Endothelial cell of umbilical vein (primary cell): Measurements from ENCODE around the gene CHST11. TPM values are rescaled to one million over a fixed set of nuclear protein-coding genes. Genes with fewer than 3 reads are reported as not detected.

Experiments
- BruUV-seq: library from RNA; stranded (reverse); fragments of 400-500 nt; replicated peaks from 2 replicates; lab custom pipeline; 2021; lab: Mats Ljungman, UMichigan
- CTCF ChIA-PET: fragments of 300-600, 350-600 bp; sonication (Branson Sonifier 250); formaldehyde crosslinking; loops from one replicate; lab custom pipeline; 2021; ENCODE audit warnings: antibody characterized with exemption, inconsistent platforms; lab: Charles Lee
- POLR2A ChIA-PET: fragments of 300-600, 350-600 bp; sonication (Branson Sonifier 250); formaldehyde crosslinking; loops from one replicate; lab custom pipeline; 2021; ENCODE audit warnings: antibody characterized with exemption, inconsistent platforms; lab: Charles Lee
- DNase-seq: peaks from one replicate; pipeline ENCODE4 v3.0.0-alpha.2; 2011; ENCODE audit warnings: low read depth, low spot score
- FAIRE-seq: peaks from 2 replicates; lab custom pipeline; 2011; peaks lifted over from hg19 to GRCh38; lab: Jason Lieb, UNC
- H2AFZ ChIP-seq: 2 replicates; pipeline ENCODE4 v1.6.0; 2012; ENCODE audit warnings: low read depth, low read length, control low read depth, inconsistent platforms
- H3K27ac ChIP-seq: 2 replicates; pipeline ENCODE4 v1.5.1; 2011; ENCODE audit warnings: low read depth, mild to moderate bottlenecking, control low read depth, low read length, moderate library complexity; ENCODE audit not compliant: insufficient read depth
- H3K27me3 ChIP-seq, 2 experiments: 2 replicates each; pipeline versions ENCODE4 v1.6.0 to v1.6.1; 2011; ENCODE audit warnings: low read length in 2 of 2, mixed read lengths in 1 of 2; ENCODE audit not compliant: control insufficient read depth in 2 of 2, insufficient read depth in 2 of 2
- H3K36me3 ChIP-seq, 2 experiments: 2 replicates in 1 of 2; 3 replicates in 1 of 2; pipeline ENCODE4 v1.5.1; 2011; ENCODE audit warnings: low read length in 2 of 2, mild to moderate bottlenecking in 1 of 2, moderate library complexity in 1 of 2; ENCODE audit not compliant: control insufficient read depth in 2 of 2, insufficient read depth in 2 of 2; ENCODE audit errors: extremely low read depth in 1 of 2
- H3K4me1 ChIP-seq: 3 replicates; pipeline ENCODE4 v1.5.1; 2011; ENCODE audit warnings: mild to moderate bottlenecking, low read length; ENCODE audit not compliant: control insufficient read depth, insufficient read depth; ENCODE audit errors: extremely low read depth
- H3K4me2 ChIP-seq: 2 replicates; pipeline ENCODE4 v1.6.1; 2011; ENCODE audit warnings: low read length, control low read depth, mixed read lengths; ENCODE audit not compliant: insufficient read depth
- H3K4me3 ChIP-seq, 3 experiments: fragments of 200-600 bp in 1 of 3; sonication (generic), shearing (Covaris generic) in 1 of 3; replicated peaks in 1 of 3; 2 replicates each; pipeline ENCODE4 v1.5.1; 2011 to 2016; ENCODE audit warnings: control low read depth in 3 of 3, low read length in 3 of 3, mild to moderate bottlenecking in 2 of 3, inconsistent platforms in 1 of 3, low read depth in 1 of 3, moderate library complexity in 1 of 3; ENCODE audit not compliant: insufficient read depth in 1 of 3
- H3K79me2 ChIP-seq: 2 replicates; pipeline ENCODE4 v1.6.0; 2012; ENCODE audit warnings: low read length, inconsistent platforms; ENCODE audit not compliant: control insufficient read depth, insufficient read depth
- H3K9ac ChIP-seq: replicated peaks from 2 replicates; pipeline ENCODE3; 2011; ENCODE audit warnings: low read length, control low read depth; ENCODE audit not compliant: insufficient read depth; ENCODE audit errors: extremely low read depth
- H3K9me1 ChIP-seq: replicated peaks from 3 replicates; pipeline ENCODE4 v1.6.0; 2011; ENCODE audit warnings: mild to moderate bottlenecking, low read length; ENCODE audit not compliant: control insufficient read depth, insufficient read depth; ENCODE audit errors: extremely low read depth
- H3K9me3 ChIP-seq: replicated peaks from 2 replicates; pipeline ENCODE4 v1.5.1; 2012; ENCODE audit warnings: low read length, inconsistent platforms; ENCODE audit not compliant: control insufficient read depth, insufficient read depth
- H4K20me1 ChIP-seq: replicated peaks from 2 replicates; pipeline ENCODE3; 2011; ENCODE audit warnings: mild to moderate bottlenecking, low read length; ENCODE audit not compliant: control insufficient read depth, insufficient read depth; ENCODE audit errors: extremely low read depth
- EZH2 ChIP-seq: IDR thresholded peaks from 2 replicates; pipeline ENCODE4 v1.6.1; 2012; ENCODE audit warnings: borderline replicate concordance, low read depth, mild to moderate bottlenecking, moderate library complexity, low read length, inconsistent platforms; ENCODE audit not compliant: severe bottlenecking
- FOS ChIP-seq: IDR thresholded peaks from 2 replicates; pipeline ENCODE4 v1.6.1; 2011; ENCODE audit warnings: mild to moderate bottlenecking, low read length, moderate library complexity, borderline replicate concordance; ENCODE audit not compliant: insufficient read depth
- GATA2 ChIP-seq: IDR thresholded peaks from 2 replicates; pipeline ENCODE4 v1.7.0; 2011; ENCODE audit warnings: low read depth, mild to moderate bottlenecking, moderate library complexity, mixed read lengths, low read length; ENCODE audit not compliant: insufficient read length, insufficient read depth
- JUN ChIP-seq: IDR thresholded peaks from 2 replicates; pipeline ENCODE4 v1.6.1; 2011; ENCODE audit warnings: borderline replicate concordance, low read depth; ENCODE audit not compliant: insufficient read length, insufficient read depth
- MYC ChIP-seq: IDR thresholded peaks from one replicate; pipeline ENCODE4 v1.6.1; 2011; ENCODE audit warnings: mild to moderate bottlenecking, low read depth, low read length
- POLR2A ChIP-seq: IDR thresholded peaks from 2 replicates; pipeline ENCODE4 v1.6.1; 2012; ENCODE audit warnings: low read depth, mild to moderate bottlenecking, control low read depth, low read length
- POLR2AphosphoS5 ChIP-seq: IDR thresholded peaks from 2 replicates; pipeline ENCODE4 v1.6.1; 2012; ENCODE audit warnings: low read depth, mild to moderate bottlenecking, control low read depth, low read length, moderate library complexity; ENCODE audit not compliant: insufficient read depth
- dilution Hi-C: fragments of 300-500 bp; cut with MboI; formaldehyde crosslinking; loops from one replicate; pipeline ENCODE4 v1.15.0; 2019; ENCODE audit warnings: low sequenced_read_pairs; ENCODE audit not compliant: extremely low pct_ligation_motif_present
- intact Hi-C: fragments of 100-400 bp; cut with micrococcal nuclease; formaldehyde crosslinking; loops from one replicate; pipeline ENCODE4 v1.10.0; 2022
- polyA plus RNA-seq, 4 experiments: library from polyadenylated mRNA; depleted of rRNA in 3 of 4; stranded (reverse) in 3 of 4; unstranded in 1 of 4; fragments of >200 nt; gene quantifications; 2 replicates each; pipeline versions ENCODE4 v1.2.1 to v1.2.3, GENCODE V29; 2011 to 2012; ENCODE audit warnings: missing spikeins in 1 of 4
- total RNA-seq: library from RNA; stranded (reverse); gene quantifications from 2 replicates; pipeline ENCODE4 v1.2.3, GENCODE V29; 2021
- TF ChIP-seq, protein P1 (sequence below): IDR thresholded peaks from 2 replicates; pipeline ENCODE4 v1.6.1; 2011; ENCODE audit not compliant: insufficient read depth, insufficient read length
- TF ChIP-seq, protein P2 (sequence below), 2 donors: IDR thresholded peaks; 1 replicate in 1 of 2; 2 replicates in 1 of 2; pipeline ENCODE4 v1.5.1; 2011; ENCODE audit warnings: low read length in 2 of 2, mild to moderate bottlenecking in 2 of 2, moderate library complexity in 2 of 2, control low read depth in 1 of 2, inconsistent platforms in 1 of 2, low read depth in 1 of 2; ENCODE audit not compliant: insufficient read depth in 1 of 2; ENCODE audit errors: extremely low read depth in 1 of 2

The CHST11 gene
- total and polyA plus RNA-seq, 2 donors (not counting 3 experiments of a cell fraction or from before 2014, with no cell fraction given), result 19.7 to 20.9 TPM

DNA sequence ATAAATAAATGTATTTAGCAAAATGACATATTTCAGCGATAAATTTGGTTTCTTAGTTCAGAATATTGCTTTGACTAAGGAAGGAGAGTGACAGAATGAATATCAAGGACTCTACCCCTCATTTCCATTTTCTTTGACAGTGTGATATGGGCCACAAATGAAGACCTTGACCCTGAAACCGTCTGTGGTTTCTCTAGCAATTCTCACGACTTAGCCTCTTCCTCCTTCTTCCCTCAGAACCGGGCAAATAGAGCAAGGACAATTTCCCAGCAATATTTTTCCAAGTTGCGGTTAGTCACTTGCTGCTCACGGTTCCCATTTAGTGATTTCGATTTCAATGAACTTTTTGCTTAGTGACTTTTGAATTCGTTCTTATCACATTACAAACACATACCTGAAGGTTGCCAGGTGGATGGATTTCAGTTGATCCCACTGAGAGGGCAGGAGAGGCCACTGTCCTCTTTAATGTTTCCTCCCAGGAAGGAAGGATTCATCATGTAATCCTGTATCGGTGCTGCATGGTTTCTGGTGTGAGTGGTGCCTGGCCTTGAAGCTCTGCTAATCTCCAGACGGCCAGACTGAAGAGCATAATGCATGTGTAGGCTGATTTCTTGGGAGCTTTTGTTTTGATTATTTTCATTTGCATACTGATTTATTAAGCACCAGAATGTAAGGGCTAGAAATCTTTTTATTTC lies 77.6 kb downstream of the CHST11 start:
- dilution Hi-C loops (no loop called here), intact Hi-C loops (no loop called here)
- H3K9me1 ChIP-seq, result no peaks in the 10 kb centered on the region
- BruUV-seq, result no TSS peak
- peak; percentile 35 for FAIRE-seq
- H3K79me2 ChIP-seq, result peaks cover 1% of the 10 kb centered on the region
- no peak overlapping the region for H2AFZ ChIP-seq
- no peaks in the 10 kb centered on the region for H3K9me3 ChIP-seq
- ChIA-PET POLR2A (no interaction called here), CTCF (interaction anchor here (1.0 to 1.1 kb wide), 2 partner anchors 77 to 86 kb away, joined by 3 read pairs; partner anchors contain the start of gene CHST11)
- TF ChIP-seq, protein P1, sequence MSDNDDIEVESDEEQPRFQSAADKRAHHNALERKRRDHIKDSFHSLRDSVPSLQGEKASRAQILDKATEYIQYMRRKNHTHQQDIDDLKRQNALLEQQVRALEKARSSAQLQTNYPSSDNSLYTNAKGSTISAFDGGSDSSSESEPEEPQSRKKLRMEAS, result no peak
- TF ChIP-seq FOS (no peak), POLR2AphosphoS5 (no peak), MYC (no peak), GATA2 (no peak)
- no peak for DNase-seq
- H3K9ac ChIP-seq, result no peak overlapping the region
- no peaks in the 10 kb centered on the region for H4K20me1 ChIP-seq
- H3K36me3 ChIP-seq, result no peaks in the 10 kb centered on the region
- no peaks in the 10 kb centered on the region for H3K27me3 ChIP-seq
- H3K4me1 ChIP-seq, result no peaks in the 10 kb centered on the region
- H3K4me2 ChIP-seq, result no peak overlapping the region
- H3K4me3 ChIP-seq, result no peak overlapping the region
- no peak overlapping the region for H3K27ac ChIP-seq

DNA sequence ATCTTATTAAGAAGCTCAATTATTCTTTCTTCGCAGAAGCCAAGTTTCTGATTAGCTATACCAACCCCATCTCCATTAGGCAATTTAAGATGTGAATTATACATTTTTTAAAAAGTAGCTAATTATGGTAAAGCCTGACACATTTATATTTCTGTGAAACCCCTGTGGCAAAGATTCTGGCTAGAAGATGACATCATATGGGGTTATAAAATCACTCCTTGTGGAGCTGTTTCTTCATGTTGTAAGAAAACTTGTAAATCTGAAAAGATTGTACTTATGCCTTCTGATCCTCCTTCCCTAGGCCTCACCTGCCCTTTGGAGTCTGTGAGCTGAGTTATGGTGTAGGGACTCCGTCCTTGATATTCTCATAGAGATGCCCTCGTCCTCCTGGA lies 78.1 kb downstream of the CHST11 start:
- dilution Hi-C loops, result no loop called here
- H3K27me3 ChIP-seq, result no peaks in the 10 kb centered on the region

More for the DNA sequence above, 78.1 kb downstream of the CHST11 start:
- H3K36me3 ChIP-seq, result no peaks in the 10 kb centered on the region
- H3K9me3 ChIP-seq, result no peaks in the 10 kb centered on the region
- intact Hi-C loops, result no loop called here
- H3K4me3 ChIP-seq, result no peak overlapping the region
- DNase-seq (no peak), FAIRE-seq (no peak)
- BruUV-seq, result no TSS peak
- no peaks in the 10 kb centered on the region for H3K9me1 ChIP-seq
- H3K4me1 ChIP-seq, result no peaks in the 10 kb centered on the region
- ChIA-PET CTCF (interaction anchor here (1.0 to 1.1 kb wide), 2 partner anchors 78 to 86 kb away, joined by 3 read pairs; partner anchors contain the start of gene CHST11), POLR2A (no interaction called here)
- H3K79me2 ChIP-seq, result peaks cover 1% of the 10 kb centered on the region
- TF ChIP-seq POLR2AphosphoS5, result no peak
- TF ChIP-seq FOS, result no peak
- no peak for TF ChIP-seq POLR2A
- TF ChIP-seq, protein P2, sequence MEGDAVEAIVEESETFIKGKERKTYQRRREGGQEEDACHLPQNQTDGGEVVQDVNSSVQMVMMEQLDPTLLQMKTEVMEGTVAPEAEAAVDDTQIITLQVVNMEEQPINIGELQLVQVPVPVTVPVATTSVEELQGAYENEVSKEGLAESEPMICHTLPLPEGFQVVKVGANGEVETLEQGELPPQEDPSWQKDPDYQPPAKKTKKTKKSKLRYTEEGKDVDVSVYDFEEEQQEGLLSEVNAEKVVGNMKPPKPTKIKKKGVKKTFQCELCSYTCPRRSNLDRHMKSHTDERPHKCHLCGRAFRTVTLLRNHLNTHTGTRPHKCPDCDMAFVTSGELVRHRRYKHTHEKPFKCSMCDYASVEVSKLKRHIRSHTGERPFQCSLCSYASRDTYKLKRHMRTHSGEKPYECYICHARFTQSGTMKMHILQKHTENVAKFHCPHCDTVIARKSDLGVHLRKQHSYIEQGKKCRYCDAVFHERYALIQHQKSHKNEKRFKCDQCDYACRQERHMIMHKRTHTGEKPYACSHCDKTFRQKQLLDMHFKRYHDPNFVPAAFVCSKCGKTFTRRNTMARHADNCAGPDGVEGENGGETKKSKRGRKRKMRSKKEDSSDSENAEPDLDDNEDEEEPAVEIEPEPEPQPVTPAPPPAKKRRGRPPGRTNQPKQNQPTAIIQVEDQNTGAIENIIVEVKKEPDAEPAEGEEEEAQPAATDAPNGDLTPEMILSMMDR (IDR thresholded peaks at IDR 0.05; ENCODE audit: extremely low read depth in 1 of 2, insufficient read depth in 1 of 2, low read depth in 1 of 2, low read length in 2 of 2), result no peak
- TF ChIP-seq EZH2, result no peak
- TF ChIP-seq, protein P1, result no peak
- TF ChIP-seq JUN, result no peak
- no peak for TF ChIP-seq GATA2
- TF ChIP-seq MYC, result no peak
- H3K9ac ChIP-seq, result no peak overlapping the region
- no peak overlapping the region for H2AFZ ChIP-seq
- no peak overlapping the region for H3K27ac ChIP-seq
- no peaks in the 10 kb centered on the region for H4K20me1 ChIP-seq
- no peak overlapping the region for H3K4me2 ChIP-seq
